GM19023 (cell line): ENCODE measurements around the gene TERT.
"Not testable (repeated sequence)": the region's sequence is repeated elsewhere in the genome, so short reads cannot be mapped to it uniquely, and the experiment has no call there.

Experiments used
- ATAC-seq: cut with Tn5 transposase; IDR thresholded peaks from one replicate; pipeline ENCODE4 v1.9.1; 2021; ENCODE audit warnings: mild to moderate bottlenecking, moderate library complexity; ENCODE audit not compliant: unreplicated experiment

TERT gene

DNA sequence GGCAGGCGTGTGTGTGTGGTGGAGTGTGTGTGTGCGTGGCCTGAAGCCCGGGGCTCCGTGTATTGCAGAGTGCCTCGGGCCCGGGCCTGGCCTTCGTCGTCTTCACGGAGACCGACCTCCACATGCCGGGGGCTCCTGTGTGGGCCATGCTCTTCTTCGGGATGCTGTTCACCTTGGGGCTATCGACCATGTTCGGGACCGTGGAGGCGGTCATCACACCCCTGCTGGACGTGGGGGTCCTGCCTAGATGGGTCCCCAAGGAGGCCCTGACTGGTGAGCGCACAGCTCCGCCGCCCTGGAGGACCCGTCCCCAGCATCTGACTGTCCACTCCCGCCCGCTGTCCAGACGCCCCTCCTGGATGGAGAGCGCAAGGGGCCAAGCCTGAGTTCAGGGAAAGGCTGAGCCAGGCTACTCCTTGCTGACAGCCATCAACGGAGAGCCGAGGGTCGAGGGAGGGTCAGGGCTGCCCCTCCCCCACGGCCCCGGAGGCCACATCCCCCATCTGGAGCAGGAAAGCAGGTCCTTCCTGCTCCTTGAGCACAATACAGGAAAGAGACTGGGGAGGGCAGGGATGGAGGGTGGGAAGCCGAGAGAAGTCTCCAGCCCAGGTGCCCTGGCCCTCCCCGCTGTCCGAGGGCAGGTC, 51.3 kb downstream of the TERT start:
- no peak for ATAC-seq

DNA sequence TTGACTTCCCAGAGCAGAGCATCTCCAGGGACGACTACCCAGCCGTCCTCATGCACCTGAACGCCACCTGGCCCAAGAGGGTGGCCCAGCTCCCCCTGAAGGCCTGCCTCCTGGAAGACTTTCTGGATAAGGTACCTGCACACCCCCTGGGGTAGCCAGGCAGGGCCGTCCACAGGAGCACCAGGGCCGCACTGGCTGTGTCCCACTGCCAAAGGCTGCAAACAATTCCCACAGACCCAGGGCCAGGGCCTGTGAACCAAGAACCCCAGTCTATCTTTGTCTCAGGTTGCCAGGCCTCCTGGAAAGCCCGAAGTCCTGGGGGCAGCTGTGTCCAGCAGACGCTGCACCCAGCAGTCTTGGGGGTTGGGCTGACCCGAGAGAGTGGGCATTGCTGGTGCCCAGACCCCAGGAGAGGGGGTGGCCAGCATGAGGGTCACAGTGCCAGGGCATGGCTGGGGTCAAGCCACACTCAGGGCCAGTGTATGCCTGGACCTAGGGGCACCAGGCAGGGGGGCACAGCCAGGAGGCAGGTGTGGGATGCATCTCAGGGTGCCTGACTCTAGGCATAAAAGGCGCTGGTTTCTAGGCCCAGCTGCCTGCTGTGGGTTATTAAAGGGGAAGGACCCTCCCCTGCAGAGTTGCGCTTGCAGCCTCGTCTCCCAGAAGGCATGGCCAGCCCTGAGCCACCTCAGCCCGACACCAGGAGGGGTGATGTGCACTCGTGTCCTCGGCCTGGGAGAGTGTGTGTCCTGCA, 52.0 kb downstream of the TERT start:
- no peak for ATAC-seq

DNA sequence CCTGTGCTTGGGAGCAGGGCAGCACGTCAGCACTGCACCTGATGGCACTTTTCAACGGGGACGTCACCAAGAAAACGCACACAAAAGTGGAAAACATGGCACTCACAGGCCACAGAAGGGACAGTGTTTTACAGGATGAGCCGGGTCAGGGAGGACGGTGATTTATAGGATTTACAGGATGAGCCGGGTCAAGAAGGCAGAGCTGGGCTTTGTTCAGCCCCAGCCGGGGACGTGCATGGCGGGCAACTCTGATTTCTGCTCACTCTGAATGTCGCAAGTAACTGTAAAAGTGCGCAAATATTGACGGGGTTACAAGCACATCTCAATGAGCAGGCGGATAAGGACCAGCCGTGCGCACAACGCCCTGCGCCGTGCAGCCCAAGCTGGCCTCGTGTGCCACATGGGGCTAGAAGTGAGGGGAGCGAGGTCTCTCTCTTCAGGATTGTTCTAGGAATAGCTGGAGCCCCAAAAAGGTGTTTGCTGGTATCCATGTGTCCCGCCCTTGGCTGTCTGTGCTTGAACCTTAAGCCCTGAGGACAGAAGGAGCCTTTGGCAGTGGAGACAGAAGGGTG, 53.3 kb downstream of the TERT start:
- no peak for ATAC-seq

DNA sequence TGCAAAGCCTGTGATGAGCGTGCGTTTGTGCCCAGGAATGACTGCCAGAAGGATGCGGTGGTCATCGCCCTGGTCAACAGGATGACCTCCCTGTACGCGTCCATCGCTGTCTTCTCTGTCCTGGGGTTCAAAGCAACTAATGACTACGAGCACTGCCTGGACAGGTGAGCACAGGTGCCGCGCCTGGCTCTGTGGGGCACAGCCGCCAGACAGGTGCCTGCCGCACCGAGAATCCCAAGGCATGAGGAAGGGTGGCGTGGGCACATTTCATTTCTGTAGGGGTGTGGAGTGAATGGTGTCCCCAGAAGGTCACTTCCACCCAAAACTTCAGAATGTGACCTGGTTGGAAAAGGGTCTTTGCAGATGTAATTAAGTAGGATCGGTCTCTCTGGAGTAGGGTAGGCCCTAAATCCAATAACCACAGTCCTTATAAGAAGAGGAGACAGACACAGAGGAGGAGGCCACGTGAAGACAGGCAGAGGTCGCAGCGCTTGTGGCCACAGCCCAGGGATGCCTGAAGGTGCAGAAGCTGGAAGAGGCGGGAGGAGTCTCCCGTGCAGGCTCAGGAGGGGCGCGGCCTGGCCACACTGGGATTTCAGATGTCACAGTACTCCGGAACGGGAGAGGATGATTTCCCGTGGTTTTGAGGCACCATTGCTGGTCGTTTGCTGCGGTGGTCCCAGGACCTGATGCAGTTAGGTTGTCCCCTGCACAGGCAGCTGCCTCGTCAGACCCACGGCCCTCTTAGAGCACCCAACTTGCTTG, 54.2 kb downstream of the TERT start:
- ATAC-seq, result no peak

DNA sequence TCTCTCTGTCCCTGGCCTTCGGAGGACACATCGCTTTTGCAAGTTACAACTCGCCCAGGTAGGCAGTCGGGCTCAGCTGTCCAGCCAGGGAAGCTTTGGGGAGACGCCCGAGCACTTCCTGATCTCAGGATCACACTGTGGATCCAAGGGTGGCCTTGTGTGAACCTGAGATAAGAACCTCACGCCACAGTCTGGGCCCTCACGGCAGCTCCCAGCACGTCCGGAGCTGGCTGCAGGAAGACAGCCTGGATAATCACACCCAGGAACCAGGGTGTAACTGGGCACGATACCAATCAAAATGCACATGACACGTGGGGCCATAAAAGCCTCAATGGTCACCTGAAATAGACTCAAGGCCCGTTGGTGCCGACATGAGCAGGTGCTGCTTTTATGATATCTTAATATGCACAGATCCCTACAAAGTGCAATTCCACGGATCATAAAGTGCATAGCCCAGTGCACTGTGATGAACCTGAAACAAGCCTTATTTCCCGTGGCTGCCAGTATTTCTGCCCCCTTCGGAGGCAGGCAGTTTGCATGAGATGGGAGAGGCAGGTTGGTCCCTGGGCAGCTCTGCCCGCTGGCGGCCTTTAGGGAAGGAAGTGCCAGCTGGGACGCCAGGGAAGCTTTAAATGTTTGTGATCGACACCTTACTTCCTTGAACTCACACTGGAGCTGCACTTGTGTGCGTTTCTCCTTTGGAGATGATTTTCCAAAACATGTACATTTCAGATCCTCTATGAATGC, 55.2 kb downstream of the TERT start:
- ATAC-seq, result no peak

DNA sequence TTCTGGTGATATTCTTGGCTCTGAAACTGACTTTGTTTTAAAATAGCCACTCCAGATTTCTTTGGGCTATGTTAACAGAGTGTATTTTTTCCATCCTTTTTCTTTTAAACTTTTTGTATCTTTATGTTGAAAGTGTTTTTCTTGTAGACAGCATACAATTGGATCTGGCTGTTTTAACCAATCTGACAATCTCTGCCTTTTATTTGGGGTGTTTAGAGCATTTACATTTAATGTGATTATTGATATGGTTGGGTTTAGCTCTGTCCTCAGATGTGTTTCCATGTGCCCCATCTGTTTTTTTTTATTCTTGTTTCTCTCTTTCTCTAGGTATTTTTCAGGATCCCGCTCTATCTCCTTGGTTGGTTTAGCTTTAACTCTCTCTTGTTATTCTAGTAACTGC, 59.0 kb downstream of the TERT start:
- no peak for ATAC-seq

DNA sequence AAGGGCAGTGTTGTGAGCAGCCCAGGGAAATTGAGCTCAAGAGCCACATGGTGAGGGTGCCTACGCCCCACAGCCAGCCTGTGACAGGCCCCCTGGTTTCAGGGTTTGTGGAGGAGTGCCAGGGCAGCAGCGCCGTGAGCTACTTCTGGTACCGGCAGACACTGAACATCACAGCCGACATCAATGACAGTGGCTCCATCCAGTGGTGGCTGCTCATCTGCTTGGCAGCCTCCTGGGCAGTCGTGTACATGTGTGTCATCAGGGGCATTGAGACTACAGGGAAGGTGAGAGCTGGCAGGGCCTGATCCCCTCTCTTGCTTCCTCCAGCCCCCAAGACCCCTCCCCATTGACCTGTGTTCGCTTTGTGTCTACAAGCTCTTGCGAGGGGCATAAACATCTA, 59.5 kb downstream of the TERT start:
- ATAC-seq, result no peak

DNA sequence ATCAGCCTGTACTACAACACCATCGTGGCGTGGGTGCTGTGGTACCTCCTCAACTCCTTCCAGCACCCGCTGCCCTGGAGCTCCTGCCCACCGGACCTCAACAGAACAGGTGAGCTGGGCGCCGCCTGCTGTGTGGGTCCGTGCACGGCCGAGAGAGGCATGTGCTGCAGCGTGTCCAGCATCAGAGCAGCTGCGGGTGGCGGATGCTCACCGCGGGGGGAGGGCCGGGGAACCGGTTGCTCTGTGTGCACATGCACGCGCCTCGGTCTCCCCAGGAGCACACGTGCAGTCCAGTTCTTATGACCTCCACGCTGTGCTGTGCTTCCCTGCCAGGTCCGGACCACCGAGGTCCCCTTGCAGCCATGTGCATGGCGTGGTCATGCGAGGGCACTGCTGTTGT, 62.1 kb downstream of the TERT start:
- ATAC-seq, result no peak

DNA sequence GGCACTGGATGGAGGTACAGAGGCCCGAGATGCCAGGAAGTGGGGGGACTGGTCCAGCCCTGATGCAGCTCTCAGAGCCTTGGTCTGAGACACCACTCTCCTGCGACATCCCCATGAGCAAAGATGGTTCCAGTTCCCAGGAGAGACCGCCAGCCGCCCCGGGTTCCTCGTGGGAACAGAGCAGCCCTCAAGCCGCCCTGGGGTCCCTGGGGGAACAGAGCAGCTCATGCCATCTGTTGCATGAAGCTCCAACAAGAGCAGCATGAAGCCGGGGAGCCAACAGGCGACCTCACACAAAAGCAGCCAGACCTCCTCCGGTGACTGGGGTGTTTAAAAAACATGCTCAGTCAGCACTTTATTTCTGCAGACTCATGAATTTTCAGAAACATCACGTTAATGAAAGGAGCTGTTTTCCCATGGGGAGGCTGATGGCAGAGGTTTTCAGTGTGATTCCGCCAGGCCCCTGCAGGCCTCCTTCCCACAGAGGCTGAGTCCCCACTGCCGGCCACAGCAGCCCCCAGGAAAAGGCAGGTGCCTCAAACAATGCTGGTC, 63.4 kb downstream of the TERT start:
- ATAC-seq, result no peak

DNA sequence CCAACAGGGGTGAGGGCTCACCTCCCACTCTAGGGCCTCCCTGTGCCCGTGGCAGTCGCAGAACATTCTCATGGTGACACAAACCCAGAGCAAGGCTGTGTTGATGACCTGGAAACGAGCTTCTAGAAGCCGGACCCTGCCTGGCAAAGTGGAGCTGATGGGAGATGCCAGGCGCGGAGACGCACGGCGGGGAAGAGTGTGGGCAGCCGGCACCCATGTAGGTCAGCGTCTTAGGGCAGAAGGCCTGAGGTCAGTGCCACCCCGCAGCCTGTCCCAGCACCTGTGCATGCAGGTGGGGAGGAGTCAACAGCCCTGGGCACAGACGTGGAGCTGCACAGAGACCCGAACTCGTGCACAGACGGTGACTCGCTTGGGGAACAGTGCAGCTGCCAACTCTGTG, 64.3 kb downstream of the TERT start:
- ATAC-seq, result no peak

DNA sequence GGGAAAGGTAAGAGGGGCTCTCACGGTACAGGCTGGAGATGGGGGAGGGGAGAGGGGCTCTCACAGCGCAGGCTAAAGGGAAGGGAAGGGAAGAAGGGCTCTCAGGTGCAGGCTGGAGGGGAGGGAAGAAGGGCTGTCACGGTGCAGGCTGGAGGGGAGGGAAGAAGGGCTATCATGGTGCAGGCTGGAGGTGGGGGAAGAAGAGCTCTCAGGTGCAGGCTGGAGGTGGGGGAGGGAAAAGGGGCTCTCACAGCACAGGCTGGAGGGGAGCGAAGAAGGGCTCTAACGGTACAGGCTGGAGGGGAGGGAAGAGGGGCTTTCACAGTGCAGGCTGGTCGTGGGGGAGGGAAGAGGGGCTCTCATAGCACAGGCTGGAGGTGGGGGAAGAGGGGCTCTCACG, 65.0 kb downstream of the TERT start:
- ATAC-seq, result no peak

DNA sequence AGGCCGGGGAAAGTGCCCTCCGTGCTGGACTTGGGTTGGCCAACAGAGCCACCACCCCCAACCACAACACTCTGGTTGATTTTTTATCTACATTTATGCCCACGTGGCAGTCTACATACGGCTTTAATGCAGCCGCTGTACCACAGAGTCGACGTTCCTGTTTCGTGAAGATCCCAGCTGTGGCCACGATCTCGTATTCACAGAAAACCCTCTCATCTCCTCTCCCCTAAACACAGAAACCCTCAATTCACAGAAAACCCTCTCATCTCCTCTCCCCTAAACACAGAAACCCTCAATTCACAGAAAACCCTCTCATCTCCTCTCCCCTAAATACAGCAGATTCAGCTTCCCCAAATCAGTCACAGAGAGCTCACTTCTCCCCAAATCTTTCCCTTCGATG, 65.8 kb downstream of the TERT start:
- ATAC-seq, result not testable (repeated sequence)

DNA sequence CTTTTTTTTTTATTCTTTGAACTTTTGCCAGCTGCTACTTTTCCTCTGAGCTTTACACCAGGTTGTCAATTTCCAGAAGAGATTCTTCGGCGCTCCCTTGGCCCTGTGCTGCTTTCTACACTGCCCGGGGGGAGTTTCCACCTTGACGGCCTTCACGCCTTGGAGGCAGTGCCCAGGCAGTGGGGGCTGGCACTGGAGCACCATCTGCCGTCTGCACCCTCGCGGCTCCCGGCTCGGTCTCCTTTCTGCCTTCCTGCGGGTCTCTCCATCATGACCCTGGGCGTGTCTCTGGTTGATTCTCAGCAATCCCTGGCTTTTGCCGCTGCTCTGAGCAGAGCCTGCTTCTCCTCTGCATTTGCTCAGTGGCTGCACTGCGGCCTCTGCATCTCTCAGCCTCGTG, 66.7 kb downstream of the TERT start:
- no peak for ATAC-seq

DNA sequence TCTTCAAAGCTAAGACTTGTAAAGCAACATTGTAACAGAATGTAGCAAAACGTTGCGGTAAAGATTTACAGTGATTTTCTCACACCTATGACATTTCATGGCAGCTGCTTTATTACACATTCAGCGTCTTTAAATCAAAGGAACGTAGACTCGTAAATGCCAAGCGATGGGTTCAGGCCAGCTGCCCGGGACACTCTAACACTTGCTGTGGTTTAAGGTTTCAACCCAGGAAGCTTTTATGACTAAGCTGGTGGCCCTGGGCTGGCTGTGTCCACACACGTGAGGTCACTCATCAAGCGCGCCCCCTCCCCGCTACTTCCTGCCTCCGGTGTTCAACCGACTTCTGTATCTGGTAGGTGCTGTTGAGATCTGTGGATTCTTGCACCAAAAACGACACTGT, 67.2 kb downstream of the TERT start:
- ATAC-seq, result no peak

DNA sequence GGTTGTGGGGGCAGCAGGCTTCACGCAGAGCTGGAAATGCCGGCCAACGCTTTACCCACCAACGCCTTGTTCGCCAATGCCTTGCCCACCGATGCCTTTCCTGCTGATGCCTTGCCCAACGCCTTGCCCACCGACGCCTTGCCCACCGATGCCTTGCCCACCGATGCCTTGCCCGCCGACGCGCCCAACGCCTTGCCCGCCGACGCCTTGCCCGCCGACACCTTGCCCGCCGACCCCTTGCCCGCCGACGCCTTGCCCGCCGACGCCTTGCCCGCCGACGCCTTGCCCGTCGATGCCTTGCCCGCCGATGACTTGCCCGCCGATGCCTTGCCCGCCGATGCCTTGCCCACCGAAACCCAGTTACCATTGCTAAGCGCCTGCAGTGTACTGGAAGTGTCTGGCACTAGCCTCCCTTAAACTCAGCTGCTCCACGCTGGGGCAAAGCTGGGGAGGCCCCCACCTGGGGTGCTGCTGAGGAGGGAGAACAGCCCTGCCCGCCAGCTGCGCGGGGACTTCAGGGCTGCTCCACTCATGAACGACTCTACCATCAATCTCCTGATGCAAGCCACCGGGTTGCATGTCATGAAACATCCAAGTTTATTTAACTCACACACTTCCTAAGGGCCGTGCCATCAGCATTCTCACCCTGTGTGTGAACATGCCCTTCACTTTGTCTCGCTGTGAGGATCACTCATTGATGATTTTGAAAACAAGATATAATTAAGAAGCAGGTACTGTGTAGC, 67.9 kb downstream of the TERT start:
- no peak for ATAC-seq

DNA sequence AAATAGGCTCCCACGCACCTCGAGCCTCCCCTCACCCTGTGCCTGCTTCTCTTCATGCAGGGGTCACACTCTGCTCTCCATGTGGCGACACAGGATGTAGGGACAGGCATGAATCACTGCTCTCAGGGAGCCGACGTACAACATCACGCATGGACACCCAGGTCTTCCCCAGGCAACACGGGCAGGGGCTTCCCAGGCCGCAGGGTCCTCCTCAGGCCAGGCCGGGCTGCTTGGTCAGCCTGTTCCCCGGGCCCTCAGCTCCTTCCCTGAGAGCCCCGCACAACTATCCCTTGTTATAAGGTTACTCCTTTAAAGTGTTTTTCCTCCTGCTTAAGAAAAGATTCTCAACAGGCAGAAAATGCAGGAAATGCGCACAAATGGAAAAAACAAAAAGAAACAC, 68.6 kb downstream of the TERT start:
- ATAC-seq, result no peak

DNA sequence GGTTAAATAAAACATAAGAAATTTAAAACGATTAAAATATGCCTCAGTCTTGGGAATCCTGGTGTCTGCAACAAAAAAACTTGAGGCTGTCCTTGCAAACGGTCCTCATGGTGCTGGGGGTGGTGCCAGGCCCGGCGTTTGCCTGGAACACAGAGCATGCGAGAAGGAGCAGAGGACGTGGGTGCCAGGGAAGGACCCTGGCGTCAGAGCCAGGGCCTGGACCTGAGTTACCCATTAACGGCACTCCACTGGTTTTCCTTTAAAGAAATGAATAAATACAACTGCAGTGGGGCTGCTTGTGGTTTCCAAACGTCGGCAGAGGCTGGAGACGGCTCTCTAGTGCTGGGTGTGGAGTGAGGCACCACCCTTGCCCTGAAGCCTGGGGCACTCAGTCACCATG, 69.8 kb downstream of the TERT start, which contains the start of gene SLC6A18:
TSS of gene SLC6A18 (plus strand) at position 301 of the 400 bp plus-strand sequence. CDS start at position 398, 97 bp downstream.
- no peak for ATAC-seq

DNA sequence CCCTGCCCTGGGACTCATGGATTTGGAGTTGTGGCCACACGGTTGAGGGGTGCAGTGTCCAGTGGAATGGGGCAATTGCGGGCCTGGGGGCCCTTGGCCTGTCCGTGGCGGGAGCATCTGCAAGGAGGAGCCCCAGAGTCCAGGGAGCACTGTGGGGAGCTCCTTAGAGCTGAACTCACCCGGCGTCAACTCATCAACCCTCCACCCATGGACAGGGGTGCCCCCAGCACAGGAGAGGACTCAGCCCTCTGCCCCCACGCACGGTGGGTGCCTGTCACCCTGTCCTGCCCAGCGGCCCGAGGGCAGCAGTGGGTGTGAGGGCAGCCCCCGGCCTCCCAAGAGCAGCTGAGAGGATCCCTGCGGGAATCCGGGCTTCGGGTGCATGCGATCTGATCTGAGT, 70.2 kb downstream of the TERT start:
- no peak for ATAC-seq

DNA sequence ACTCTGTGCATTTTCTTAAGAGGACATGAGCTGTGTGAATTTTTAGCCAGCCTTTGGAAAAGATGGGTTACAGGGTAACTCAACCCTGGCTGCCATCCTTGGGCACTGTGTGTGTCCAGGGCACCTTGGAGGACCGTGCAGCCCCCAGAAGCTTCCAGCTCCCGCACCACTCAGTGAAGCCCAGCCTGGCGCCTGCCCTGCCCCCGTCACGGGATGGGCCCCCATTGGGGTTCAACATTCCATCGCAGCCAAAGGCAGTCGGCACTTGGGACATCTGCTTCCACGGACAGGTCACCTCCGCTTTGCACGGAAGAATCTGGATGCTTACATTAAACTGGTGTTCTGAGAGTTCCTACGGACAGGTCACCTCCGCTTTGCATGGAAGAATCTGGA, 71.6 kb downstream of the TERT start:
- ATAC-seq, result no peak
